ENCODE data around the gene CARD14.

- TF ChIP-seq POLR2A (IDR thresholded peaks at IDR 0.05), result no peak
- no peak for TF ChIP-seq CTCF (IDR thresholded peaks at IDR 0.05)
Observed at GRCh38 chr17:80168371-80168770, 1.5 kb upstream of the CARD14 start.

Measured in right lobe of liver (tissue), 4 donors.